Neural progenitor cell (in vitro differentiated cells): ENCODE results near the gene MDFIC2. TPM values are rescaled to one million over a fixed set of nuclear protein-coding genes. Genes with fewer than 3 reads are reported as not detected.
A peak's percentile ranks its signal among the peaks of the same experiment; 100 is the strongest.

ENCODE experiments used
- DNase-seq: peaks from one replicate; pipeline ENCODE4 v3.0.0-alpha.2; 2016; ENCODE audit warnings: low spot score
- H2AFZ ChIP-seq: fragments of 200-600 bp; sonication (generic); replicated peaks from 2 replicates; pipeline ENCODE4 v1.6.1; 2016; ENCODE audit warnings: antibody characterized with exemption
- H3F3A ChIP-seq: fragments of 200-600 bp; sonication (generic); 2 replicates; pipeline ENCODE4 v1.6.1; 2016; ENCODE audit warnings: antibody characterized with exemption, low read depth
- H3K27ac ChIP-seq: fragments of 200-600 bp; sonication (generic); 2 replicates; pipeline ENCODE4 v1.5.1; 2016; ENCODE audit warnings: mild to moderate bottlenecking
- H3K27me3 ChIP-seq: fragments of 200-600 bp; sonication (generic); 2 replicates; pipeline ENCODE4 v1.6.1; 2016; ENCODE audit warnings: mild to moderate bottlenecking, moderate library complexity
- H3K36me3 ChIP-seq: fragments of 200-600 bp; sonication (generic); 2 replicates; pipeline ENCODE4 v1.5.1; 2016
- H3K4me1 ChIP-seq: fragments of 200-600 bp; sonication (generic); 2 replicates; pipeline ENCODE4 v1.6.1; 2016; ENCODE audit warnings: mixed run types
- H3K4me2 ChIP-seq: fragments of 200-600 bp; sonication (generic); 2 replicates; pipeline ENCODE4 v1.6.1; 2016
- H3K4me3 ChIP-seq: fragments of 200-600 bp; sonication (generic); 2 replicates; pipeline ENCODE4 v1.5.1; 2016
- H3K79me2 ChIP-seq: fragments of 200-600 bp; sonication (generic); 2 replicates; pipeline ENCODE4 v1.6.1; 2016; ENCODE audit warnings: low read depth
- H3K9ac ChIP-seq: fragments of 200-600 bp; sonication (generic); 2 replicates; pipeline ENCODE4 v1.6.1; 2016
- H3K9me3 ChIP-seq: fragments of 200-600 bp; sonication (generic); 2 replicates; pipeline ENCODE4 v1.5.1; 2016; ENCODE audit warnings: low read depth
- H4K20me1 ChIP-seq: fragments of 200-600 bp; sonication (generic); 2 replicates; pipeline ENCODE4 v1.6.1; 2016; ENCODE audit warnings: low read depth
- H3K27ac Mint-ChIP-seq: 3 replicates; pipeline ENCODE4 v1.8.0; 2021; ENCODE audit warnings: mixed read lengths
- H3K27me3 Mint-ChIP-seq: 2 replicates; pipeline ENCODE4 v1.8.0; 2022; ENCODE audit warnings: low read depth, mild to moderate bottlenecking, inconsistent platforms, moderate library complexity, mixed read lengths; ENCODE audit not compliant: insufficient read depth
- H3K36me3 Mint-ChIP-seq: 3 replicates; pipeline ENCODE4 v1.8.0; 2021; ENCODE audit warnings: mixed read lengths
- H3K4me1 Mint-ChIP-seq: 3 replicates; pipeline ENCODE4 v1.8.0; 2021; ENCODE audit warnings: mixed read lengths
- H3K4me3 Mint-ChIP-seq: 3 replicates; pipeline ENCODE4 v1.8.0; 2021; ENCODE audit warnings: mild to moderate bottlenecking, moderate library complexity, mixed read lengths
- H3K9me3 Mint-ChIP-seq: 3 replicates; pipeline ENCODE4 v1.8.0; 2020; ENCODE audit warnings: mixed read lengths
- CTCF ChIP-seq: fragments of 200-600 bp; sonication (generic); IDR thresholded peaks from 2 replicates; pipeline ENCODE4 v1.5.1; 2017; ENCODE audit warnings: antibody characterized with exemption, mild to moderate bottlenecking
- EZH2 ChIP-seq: fragments of 200-600 bp; sonication (generic); IDR thresholded peaks from 2 replicates; pipeline ENCODE4 v1.6.1; 2017; ENCODE audit warnings: antibody characterized with exemption, mild to moderate bottlenecking, moderate library complexity
- EZH2phosphoT487 ChIP-seq: fragments of 200-600 bp; sonication (generic); IDR thresholded peaks from 2 replicates; pipeline ENCODE4 v1.6.1; 2017; ENCODE audit warnings: antibody characterized with exemption
- total RNA-seq: library from RNA; depleted of rRNA; stranded (reverse); fragments of >200 nt; gene quantifications from 2 replicates; pipeline ENCODE4 v1.2.3, GENCODE V29; 2015; ENCODE audit warnings: low replicate concordance

MDFIC2 gene
- total RNA-seq, 1 donor from 2014 or later = not detected

- Mint-ChIP-seq H3K4me3 (no peak overlapping the region), H3K36me3 (no peaks in the 10 kb centered on the region), H3K27ac (no peak overlapping the region), H3K9me3 (peaks cover 2% of the 10 kb centered on the region), H3K27me3 (no peaks in the 10 kb centered on the region), H3K4me1 (no peaks in the 10 kb centered on the region)
- Histone ChIP-seq H3K27me3 (no peaks in the 10 kb centered on the region), H3K27ac (no peak overlapping the region), H3F3A (no peaks in the 10 kb centered on the region), H3K4me1 (no peaks in the 10 kb centered on the region), H3K79me2 (no peaks in the 10 kb centered on the region), H3K4me2 (no peak overlapping the region), H2AFZ (peak overlapping the region; percentile 36), H4K20me1 (no peaks in the 10 kb centered on the region), H3K36me3 (no peaks in the 10 kb centered on the region), H3K9me3 (no peaks in the 10 kb centered on the region), H3K4me3 (no peak overlapping the region), H3K9ac (no peak overlapping the region)
- TF ChIP-seq EZH2phosphoT487 (no peak), CTCF (no peak), EZH2 (no peak)
- DNase-seq = no peak
Measured at GRCh38 chr3:70272798-70273197, 39.6 kb downstream of the MDFIC2 start.

GRCh38 chr3:70264122-70264780, 48.2 kb downstream of the MDFIC2 start:
- H3K27me3 Mint-ChIP-seq = no peaks in the 10 kb centered on the region
- H3K4me1 ChIP-seq = no peaks in the 10 kb centered on the region

GRCh38 chr3:70261283-70261682, 51.2 kb downstream of the MDFIC2 start:
- TF ChIP-seq EZH2phosphoT487 = no peak
- TF ChIP-seq EZH2 = no peak
- TF ChIP-seq CTCF = no peak
- no peaks in the 10 kb centered on the region for H3K9me3 ChIP-seq
- H3K4me3 Mint-ChIP-seq = no peak overlapping the region
- no peaks in the 10 kb centered on the region for H3K36me3 Mint-ChIP-seq
- H3K4me1 Mint-ChIP-seq = no peaks in the 10 kb centered on the region
- H4K20me1 ChIP-seq = no peaks in the 10 kb centered on the region
- no peaks in the 10 kb centered on the region for H3K36me3 ChIP-seq
- H3K27ac Mint-ChIP-seq = no peak overlapping the region
- H3K27ac ChIP-seq = no peak overlapping the region
- no peak for DNase-seq
- no peak overlapping the region for H3K4me2 ChIP-seq
- no peaks in the 10 kb centered on the region for H3K27me3 Mint-ChIP-seq
- no peaks in the 10 kb centered on the region for H3F3A ChIP-seq
- H2AFZ ChIP-seq = no peak overlapping the region
- H3K9me3 Mint-ChIP-seq = no peaks in the 10 kb centered on the region
- H3K27me3 ChIP-seq = no peaks in the 10 kb centered on the region
- H3K4me1 ChIP-seq = no peaks in the 10 kb centered on the region
- no peaks in the 10 kb centered on the region for H3K79me2 ChIP-seq
- H3K4me3 ChIP-seq = no peak overlapping the region
- H3K9ac ChIP-seq = no peak overlapping the region

More at GRCh38 chr3:70264122-70264780, 48.2 kb downstream of the MDFIC2 start:
- TF ChIP-seq EZH2phosphoT487 (no peak), CTCF (no peak), EZH2 (no peak)
- no peak overlapping the region for H2AFZ ChIP-seq
- Mint-ChIP-seq H3K4me3 (no peak overlapping the region), H3K9me3 (no peaks in the 10 kb centered on the region), H3K4me1 (no peaks in the 10 kb centered on the region), H3K27ac (no peak overlapping the region), H3K36me3 (no peaks in the 10 kb centered on the region)
- H3K36me3 ChIP-seq = no peaks in the 10 kb centered on the region
- H4K20me1 ChIP-seq = no peaks in the 10 kb centered on the region
- H3K27ac ChIP-seq = no peak overlapping the region
- no peak overlapping the region for H3K9ac ChIP-seq
- no peaks in the 10 kb centered on the region for H3K9me3 ChIP-seq
- H3K4me3 ChIP-seq = no peak overlapping the region
- H3F3A ChIP-seq = no peaks in the 10 kb centered on the region
- no peaks in the 10 kb centered on the region for H3K79me2 ChIP-seq
- H3K27me3 ChIP-seq = no peaks in the 10 kb centered on the region
- H3K4me2 ChIP-seq = no peak overlapping the region
- no peak for DNase-seq
